NCI-H2081 (cell line): ENCODE measurements around the gene TRABD.
A peak's percentile ranks its signal among the peaks of the same experiment; 100 is the strongest.

ENCODE experiments used
- DNase-seq, 2 experiments: peaks; one replicate each; lab custom pipeline; 2025; lab: John Stamatoyannopoulos, UW

TRABD gene

GRCh38 chr22:50186761-50187523 lies 1.2 kb downstream of the TRABD start:
- DNase-seq: no peak

- no peak for DNase-seq
Measured at GRCh38 chr22:50188356-50188755, 2.6 kb downstream of the TRABD start.

- peak; percentile 16 to 57 for DNase-seq
Measured at GRCh38 chr22:50189184-50189848, 3.6 kb downstream of the TRABD start.

GRCh38 chr22:50189849-50190181 lies 4.1 kb downstream of the TRABD start:
- no peak for DNase-seq

GRCh38 chr22:50190182-50190940 lies 4.6 kb downstream of the TRABD start:
- DNase-seq: peak in 1 of 2 experiments; percentile 30

- DNase-seq: no peak
Measured at GRCh38 chr22:50190941-50191741, 5.4 kb downstream of the TRABD start.

GRCh38 chr22:50192436-50193204 lies 6.9 kb downstream of the TRABD start:
- DNase-seq: no peak

- DNase-seq: no peak
Measured at GRCh38 chr22:50193621-50194020, 7.9 kb downstream of the TRABD start.

GRCh38 chr22:50194037-50194805 lies 8.5 kb downstream of the TRABD start:
- DNase-seq: no peak

GRCh38 chr22:50196256-50196655 lies 10.5 kb downstream of the TRABD start:
- DNase-seq: no peak

- DNase-seq: no peak
Measured at GRCh38 chr22:50197000-50197800, 11.5 kb downstream of the TRABD start.

- DNase-seq: no peak
Measured at GRCh38 chr22:50197856-50198623, 12.3 kb downstream of the TRABD start.

- no peak for DNase-seq
Measured at GRCh38 chr22:50198624-50199017, 12.9 kb downstream of the TRABD start.

- DNase-seq: no peak
Measured at GRCh38 chr22:50199251-50199721, 13.6 kb downstream of the TRABD start.

- no peak for DNase-seq
Measured at GRCh38 chr22:50199829-50200460, 14.2 kb downstream of the TRABD start.

GRCh38 chr22:50200461-50201190 lies 14.9 kb downstream of the TRABD start, which contains the start of gene SELENOO:
SELENOO (plus strand) TSS chr22:50201011; CDS start chr22:50201037, 26 bp downstream.
- DNase-seq: peak; percentile 78 to 84
